MV-4-11 (cell line): ENCODE measurements around the gene DNAJA4.

Experiments
- DNase-seq: peaks from one replicate; lab custom pipeline; 2025; lab: John Stamatoyannopoulos, UW

Gene DNAJA4

GRCh38 chr15:78280319-78281072 is 16.1 kb downstream of the DNAJA4 start:
- DNase-seq, result no peak

- DNase-seq, result no peak
These were observed 18.0 kb downstream of the DNAJA4 start for GRCh38 chr15:78282324-78282723.

GRCh38 chr15:78284758-78285157 is 20.4 kb downstream of the DNAJA4 start:
- no peak for DNase-seq

- peak; percentile 41 for DNase-seq
These were observed 25.9 kb downstream of the DNAJA4 start for GRCh38 chr15:78290222-78290621.

GRCh38 chr15:78291052-78291451 is 26.7 kb downstream of the DNAJA4 start:
- no peak for DNase-seq

GRCh38 chr15:78291698-78292097 is 27.3 kb downstream of the DNAJA4 start:
- DNase-seq, result no peak

- DNase-seq, result no peak
These were observed 27.9 kb downstream of the DNAJA4 start for GRCh38 chr15:78292219-78292618.

GRCh38 chr15:78299101-78299930 is 35.0 kb downstream of the DNAJA4 start, which contains the start of gene SKIC8:
Gene SKIC8 (minus strand): TSS chr15:78299609. CDS start chr15:78295686, 3,923 bp downstream.
- DNase-seq, result peak; percentile 96

- DNase-seq, result peak; percentile 38
These were observed 37.0 kb downstream of the DNAJA4 start for GRCh38 chr15:78301326-78301725.

- DNase-seq, result peak; percentile 94
These were observed 37.5 kb downstream of the DNAJA4 start for GRCh38 chr15:78301828-78302227.

- peak; percentile 86 for DNase-seq
These were observed 38.4 kb downstream of the DNAJA4 start for GRCh38 chr15:78302579-78303312.

GRCh38 chr15:78304216-78305066 is 40.1 kb downstream of the DNAJA4 start:
- no peak for DNase-seq

GRCh38 chr15:78306176-78306774 is 41.9 kb downstream of the DNAJA4 start:
- no peak for DNase-seq

GRCh38 chr15:78307976-78308375 is 43.6 kb downstream of the DNAJA4 start:
- no peak for DNase-seq

- peak; percentile 71 for DNase-seq
These were observed 44.2 kb downstream of the DNAJA4 start for GRCh38 chr15:78308422-78309032.

GRCh38 chr15:78311292-78311691 is 46.9 kb downstream of the DNAJA4 start:
- DNase-seq, result no peak

GRCh38 chr15:78312536-78312935 is 48.2 kb downstream of the DNAJA4 start:
- DNase-seq, result no peak

GRCh38 chr15:78312957-78313356 is 48.6 kb downstream of the DNAJA4 start:
- no peak for DNase-seq

- no peak for DNase-seq
These were observed 49.0 kb downstream of the DNAJA4 start for GRCh38 chr15:78313383-78313782.

- no peak for DNase-seq
These were observed 49.8 kb downstream of the DNAJA4 start for GRCh38 chr15:78314181-78314581.
